Panc1 (cell line): ENCODE data around the gene WASL. TPM values are rescaled to one million over a fixed set of nuclear protein-coding genes. Genes with fewer than 3 reads are reported as not detected.

Experiments used
- ATAC-seq: fragments of 200-7000 bp; cut with Tn5 transposase; 2 replicates; pipeline ENCODE4 v1.9.1; 2020; ENCODE audit warnings: mild to moderate bottlenecking, moderate library complexity
- BruUV-seq: library from RNA; stranded (reverse); fragments of 400-500 nt; replicated peaks from 2 replicates; lab custom pipeline; 2021; lab: Mats Ljungman, UMichigan
- CTCF ChIA-PET: fragments of 300-600 bp; sonication (Branson Sonifier 250); formaldehyde crosslinking; loops from one replicate; lab custom pipeline; 2022; ENCODE audit warnings: antibody characterized with exemption; lab: Charles Lee
- POLR2A ChIA-PET: fragments of 300-600 bp; sonication (Branson Sonifier 250); formaldehyde crosslinking; loops from one replicate; lab custom pipeline; 2022; ENCODE audit warnings: antibody characterized with exemption; lab: Charles Lee
- DNase-seq: peaks from one replicate; pipeline ENCODE4 v3.0.0-alpha.2; 2010; ENCODE audit warnings: low read depth, low spot score
- H3K27ac ChIP-seq: 2 replicates; pipeline ENCODE4 v1.5.1; 2011; ENCODE audit warnings: mild to moderate bottlenecking, low read length, inconsistent platforms
- H3K27me3 ChIP-seq: fragments of 200-500 bp; sonication (Bioruptor generic); 2 replicates; pipeline ENCODE4 v1.6.0; 2014; ENCODE audit warnings: low read length, inconsistent platforms; ENCODE audit not compliant: control insufficient read depth, insufficient read depth
- H3K36me3 ChIP-seq: fragments of 200-500 bp; sonication (Bioruptor generic); 2 replicates; pipeline ENCODE4 v1.5.1; 2014; ENCODE audit warnings: inconsistent platforms, mild to moderate bottlenecking, low read length, moderate library complexity; ENCODE audit not compliant: control insufficient read depth, insufficient read depth
- H3K4me1 ChIP-seq: 2 replicates; pipeline ENCODE4 v1.5.1; 2011; ENCODE audit warnings: inconsistent platforms, mild to moderate bottlenecking, low read length, moderate library complexity; ENCODE audit not compliant: control insufficient read depth, insufficient read depth
- H3K4me3 ChIP-seq, 2 experiments: 2 replicates each; pipeline ENCODE4 v1.5.1; 2011 to 2012; ENCODE audit warnings: low read depth in 2 of 2, low read length in 2 of 2, mild to moderate bottlenecking in 2 of 2, inconsistent platforms in 1 of 2, moderate library complexity in 1 of 2
- H3K9me3 ChIP-seq: fragments of 200-500 bp; sonication (Bioruptor generic); 2 replicates; pipeline ENCODE4 v1.5.1; 2014; ENCODE audit warnings: low read depth, mild to moderate bottlenecking, inconsistent platforms, low read length, moderate library complexity; ENCODE audit not compliant: control insufficient read depth, insufficient read depth
- CTCF ChIP-seq: fragments of 450-650 bp; IDR thresholded peaks from 2 replicates; pipeline ENCODE4 v1.5.1; 2017; ENCODE audit warnings: mild to moderate bottlenecking
- POLR2AphosphoS5 ChIP-seq: IDR thresholded peaks from 2 replicates; pipeline ENCODE4 v1.6.1; 2012; ENCODE audit warnings: mild to moderate bottlenecking, low read depth, low read length, moderate library complexity
- REST ChIP-seq, 2 experiments: IDR thresholded peaks; 2 replicates each; pipeline ENCODE4 v1.6.1; 2011 to 2012; ENCODE audit warnings: low read depth in 2 of 2, control low read depth in 1 of 2, low read length in 1 of 2, mild to moderate bottlenecking in 1 of 2, moderate library complexity in 1 of 2; ENCODE audit not compliant: insufficient read depth in 1 of 2
- SIN3A ChIP-seq: IDR thresholded peaks from 2 replicates; pipeline ENCODE4 v1.6.1; 2012; ENCODE audit warnings: low read depth, mild to moderate bottlenecking, low read length, moderate library complexity, borderline replicate concordance; ENCODE audit not compliant: insufficient read depth
- TCF7L2 ChIP-seq: IDR thresholded peaks from 2 replicates; pipeline ENCODE4 v1.6.1; 2011; ENCODE audit warnings: mild to moderate bottlenecking, low read depth, low read length, inconsistent platforms
- in situ Hi-C: cut with HindIII; loops from 2 replicates; pipeline ENCODE4 v1.10.0; 2016; ENCODE audit warnings: low sequenced_read_pairs, low pct_unique_long_range_greater_than_20kb
- intact Hi-C: fragments of 100-400 bp; cut with micrococcal nuclease; formaldehyde crosslinking; loops from one replicate; pipeline ENCODE4 v1.10.0; 2022; ENCODE audit not compliant: unreplicated experiment
- total RNA-seq: library from RNA; stranded (reverse); gene quantifications from one replicate; pipeline ENCODE4 v1.2.1, GENCODE V29; 2021; ENCODE audit not compliant: unreplicated experiment

WASL gene
- total RNA-seq, 1 experiment from 2014 or later: 29.6 TPM

GRCh38 chr7:123717689-123718088 is 31.1 kb downstream of the WASL start:
- POLR2A ChIA-PET: no interaction called here
- no peak for DNase-seq
- Histone ChIP-seq H3K27ac (no peak overlapping the region), H3K27me3 (no peaks in the 10 kb centered on the region), H3K36me3 (no peaks in the 10 kb centered on the region; the same call in 1 of the 2 replicates), H3K4me1 (peaks cover 6% of the 10 kb centered on the region), H3K9me3 (no peaks in the 10 kb centered on the region), H3K4me3 (no peak overlapping the region)
- TF ChIP-seq CTCF (no peak), REST (IDR thresholded peaks at IDR 0.05; ENCODE audit: insufficient read depth in 1 of 2, low read depth in 2 of 2, low read length in 1 of 2) (no peak), TCF7L2 (no peak), POLR2AphosphoS5 (no peak), SIN3A (no peak)
- intact Hi-C loops: no loop called here
- no TSS peak for BruUV-seq
- CTCF ChIA-PET: no interaction called here
- in situ Hi-C loops: no loop called here
- no peak for ATAC-seq

- H3K9me3 ChIP-seq: no peaks in the 10 kb centered on the region
- H3K27ac ChIP-seq: no peak overlapping the region
- BruUV-seq: no TSS peak
- TF ChIP-seq TCF7L2: no peak
- TF ChIP-seq CTCF: peak; percentile 4; the same call in 1 of the 2 replicates
- no peak for TF ChIP-seq REST (IDR thresholded peaks at IDR 0.05; ENCODE audit: insufficient read depth in 1 of 2, low read depth in 2 of 2, low read length in 1 of 2)
- TF ChIP-seq SIN3A: no peak
- H3K27me3 ChIP-seq: no peaks in the 10 kb centered on the region
- ATAC-seq (no peak), DNase-seq (no peak)
- intact Hi-C loops: no loop called here
- no peak overlapping the region for H3K4me3 ChIP-seq
- peaks cover 8% of the 10 kb centered on the region for H3K4me1 ChIP-seq
- ChIA-PET POLR2A (interaction anchor here (0.8 kb wide), 1 partner anchor 217 kb away, joined by 3 read pairs; no protein-coding TSS in a partner anchor), CTCF (no interaction called here)
- H3K36me3 ChIP-seq: no peaks in the 10 kb centered on the region; the same call in 1 of the 2 replicates
- in situ Hi-C loops: no loop called here
These were observed 31.9 kb downstream of the WASL start for GRCh38 chr7:123716877-123717276.
